ENCODE results near the gene PHF11. TPM values are rescaled to one million over a fixed set of nuclear protein-coding genes. Genes with fewer than 3 reads are reported as not detected.

PHF11 gene
- total and polyA plus RNA-seq, 2 of the 13 experiments (the other 11 are each of a cell fraction or from before 2014, with no cell fraction given): 15.8 to 22.0 TPM

DNA sequence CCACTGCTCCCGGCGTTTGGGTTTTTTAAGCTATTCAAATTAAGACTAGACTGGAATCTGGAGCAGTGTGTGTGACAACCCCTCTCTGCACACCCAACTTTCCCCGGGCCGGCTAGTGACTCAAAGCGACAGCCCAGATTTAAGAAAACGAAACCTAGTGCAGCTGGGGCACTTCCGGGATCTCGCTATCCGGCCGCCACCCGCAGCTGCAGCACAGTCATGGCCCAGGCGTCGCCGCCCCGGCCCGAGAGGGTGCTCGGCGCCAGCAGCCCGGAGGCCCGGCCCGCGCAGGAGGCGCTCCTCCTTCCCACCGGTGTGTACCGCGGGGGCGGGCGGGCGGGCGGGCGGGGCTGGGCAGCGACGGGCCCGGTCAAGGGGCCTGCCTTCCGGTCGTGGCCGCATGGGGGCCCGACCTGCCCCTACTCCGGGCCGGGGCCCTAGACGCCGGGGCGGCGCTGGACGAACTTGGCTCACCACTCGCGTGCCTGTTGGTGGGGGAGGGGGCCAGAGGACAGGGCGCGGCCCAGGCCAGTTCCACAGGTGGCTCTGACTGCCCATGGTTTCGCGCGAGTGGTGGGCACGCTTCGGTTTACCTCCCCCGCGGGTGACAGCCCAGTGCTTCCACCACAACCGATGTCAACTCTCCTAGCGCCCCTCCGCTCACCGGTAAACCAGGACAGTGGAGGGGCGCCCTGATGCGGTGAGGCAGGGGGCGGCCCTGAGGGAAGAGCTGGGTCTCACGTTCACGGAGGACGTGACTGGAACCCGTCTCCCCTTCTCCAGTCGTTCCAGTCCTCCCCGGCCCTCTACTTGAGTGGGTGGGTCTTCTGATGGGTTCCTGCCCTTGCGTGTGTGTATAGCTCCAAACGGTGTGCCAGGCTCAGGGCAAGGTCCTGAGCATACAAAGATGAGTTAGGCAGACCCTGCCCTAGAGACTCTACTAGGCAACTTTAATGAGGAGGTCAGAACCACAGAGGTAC is at the start of gene PHF11 (continued):
- TF ChIP-seq, protein P1, sequence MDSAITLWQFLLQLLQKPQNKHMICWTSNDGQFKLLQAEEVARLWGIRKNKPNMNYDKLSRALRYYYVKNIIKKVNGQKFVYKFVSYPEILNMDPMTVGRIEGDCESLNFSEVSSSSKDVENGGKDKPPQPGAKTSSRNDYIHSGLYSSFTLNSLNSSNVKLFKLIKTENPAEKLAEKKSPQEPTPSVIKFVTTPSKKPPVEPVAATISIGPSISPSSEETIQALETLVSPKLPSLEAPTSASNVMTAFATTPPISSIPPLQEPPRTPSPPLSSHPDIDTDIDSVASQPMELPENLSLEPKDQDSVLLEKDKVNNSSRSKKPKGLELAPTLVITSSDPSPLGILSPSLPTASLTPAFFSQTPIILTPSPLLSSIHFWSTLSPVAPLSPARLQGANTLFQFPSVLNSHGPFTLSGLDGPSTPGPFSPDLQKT (CRISPR knock-in tag; IDR thresholded peaks at IDR 0.05; ENCODE audit: borderline replicate concordance): no peak
- TF ChIP-seq GATAD1 (CRISPR knock-in tag; IDR thresholded peaks at IDR 0.05) (0 out of 2 replicates have a peak, but pooled peaks have one; percentile 6), GATA4 (IDR thresholded peaks at IDR 0.05; ENCODE audit: borderline replicate concordance, low read depth) (no peak), PPARG (CRISPR knock-in tag; conservative IDR thresholded peaks at IDR 0.05) (no peak), NR3C1 (CRISPR knock-in tag; IDR thresholded peaks at IDR 0.05) (no peak), ZNF75D (CRISPR knock-in tag; IDR thresholded peaks at IDR 0.05; ENCODE audit: borderline replicate concordance) (no peak), ZNF749 (CRISPR knock-in tag; IDR thresholded peaks at IDR 0.05; ENCODE audit: borderline replicate concordance) (no peak), ZFP41 (CRISPR knock-in tag; IDR thresholded peaks at IDR 0.05; ENCODE audit: borderline replicate concordance) (no peak), DMAP1 (CRISPR knock-in tag; IDR thresholded peaks at IDR 0.05) (peak; percentile 62), CCDC6 (CRISPR knock-in tag; IDR thresholded peaks at IDR 0.05) (peak; percentile 73; the same call in 1 of the 2 replicates), ZNF20 (CRISPR knock-in tag; IDR thresholded peaks at IDR 0.05) (no peak), HMG20A (CRISPR knock-in tag; IDR thresholded peaks at IDR 0.05; ENCODE audit: borderline replicate concordance) (no peak), ZNF607 (CRISPR knock-in tag; IDR thresholded peaks at IDR 0.05; ENCODE audit: borderline replicate concordance) (no peak), SOX13 (IDR thresholded peaks at IDR 0.05) (no peak), SOX13 (CRISPR knock-in tag; conservative IDR thresholded peaks at IDR 0.05 in 1 of 2, IDR thresholded peaks at IDR 0.05 in 1 of 2) (no peak), ZNF44 (CRISPR knock-in tag; IDR thresholded peaks at IDR 0.05) (no peak), ZNF773 (CRISPR knock-in tag; IDR thresholded peaks at IDR 0.05; ENCODE audit: borderline replicate concordance) (no peak), EHMT2 (IDR thresholded peaks at IDR 0.05; ENCODE audit: borderline replicate concordance, low read depth, low read length) (no peak), PHB2 (IDR thresholded peaks at IDR 0.05; ENCODE audit: partially characterized antibody) (no peak)
- TF ChIP-seq, protein P2, sequence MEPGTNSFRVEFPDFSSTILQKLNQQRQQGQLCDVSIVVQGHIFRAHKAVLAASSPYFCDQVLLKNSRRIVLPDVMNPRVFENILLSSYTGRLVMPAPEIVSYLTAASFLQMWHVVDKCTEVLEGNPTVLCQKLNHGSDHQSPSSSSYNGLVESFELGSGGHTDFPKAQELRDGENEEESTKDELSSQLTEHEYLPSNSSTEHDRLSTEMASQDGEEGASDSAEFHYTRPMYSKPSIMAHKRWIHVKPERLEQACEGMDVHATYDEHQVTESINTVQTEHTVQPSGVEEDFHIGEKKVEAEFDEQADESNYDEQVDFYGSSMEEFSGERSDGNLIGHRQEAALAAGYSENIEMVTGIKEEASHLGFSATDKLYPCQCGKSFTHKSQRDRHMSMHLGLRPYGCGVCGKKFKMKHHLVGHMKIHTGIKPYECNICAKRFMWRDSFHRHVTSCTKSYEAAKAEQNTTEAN (CRISPR knock-in tag; conservative IDR thresholded peaks at IDR 0.05): no peak
- TF ChIP-seq, protein P3, sequence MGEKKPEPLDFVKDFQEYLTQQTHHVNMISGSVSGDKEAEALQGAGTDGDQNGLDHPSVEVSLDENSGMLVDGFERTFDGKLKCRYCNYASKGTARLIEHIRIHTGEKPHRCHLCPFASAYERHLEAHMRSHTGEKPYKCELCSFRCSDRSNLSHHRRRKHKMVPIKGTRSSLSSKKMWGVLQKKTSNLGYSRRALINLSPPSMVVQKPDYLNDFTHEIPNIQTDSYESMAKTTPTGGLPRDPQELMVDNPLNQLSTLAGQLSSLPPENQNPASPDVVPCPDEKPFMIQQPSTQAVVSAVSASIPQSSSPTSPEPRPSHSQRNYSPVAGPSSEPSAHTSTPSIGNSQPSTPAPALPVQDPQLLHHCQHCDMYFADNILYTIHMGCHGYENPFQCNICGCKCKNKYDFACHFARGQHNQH (CRISPR knock-in tag; IDR thresholded peaks at IDR 0.05): no peak
- TF ChIP-seq, protein P4, sequence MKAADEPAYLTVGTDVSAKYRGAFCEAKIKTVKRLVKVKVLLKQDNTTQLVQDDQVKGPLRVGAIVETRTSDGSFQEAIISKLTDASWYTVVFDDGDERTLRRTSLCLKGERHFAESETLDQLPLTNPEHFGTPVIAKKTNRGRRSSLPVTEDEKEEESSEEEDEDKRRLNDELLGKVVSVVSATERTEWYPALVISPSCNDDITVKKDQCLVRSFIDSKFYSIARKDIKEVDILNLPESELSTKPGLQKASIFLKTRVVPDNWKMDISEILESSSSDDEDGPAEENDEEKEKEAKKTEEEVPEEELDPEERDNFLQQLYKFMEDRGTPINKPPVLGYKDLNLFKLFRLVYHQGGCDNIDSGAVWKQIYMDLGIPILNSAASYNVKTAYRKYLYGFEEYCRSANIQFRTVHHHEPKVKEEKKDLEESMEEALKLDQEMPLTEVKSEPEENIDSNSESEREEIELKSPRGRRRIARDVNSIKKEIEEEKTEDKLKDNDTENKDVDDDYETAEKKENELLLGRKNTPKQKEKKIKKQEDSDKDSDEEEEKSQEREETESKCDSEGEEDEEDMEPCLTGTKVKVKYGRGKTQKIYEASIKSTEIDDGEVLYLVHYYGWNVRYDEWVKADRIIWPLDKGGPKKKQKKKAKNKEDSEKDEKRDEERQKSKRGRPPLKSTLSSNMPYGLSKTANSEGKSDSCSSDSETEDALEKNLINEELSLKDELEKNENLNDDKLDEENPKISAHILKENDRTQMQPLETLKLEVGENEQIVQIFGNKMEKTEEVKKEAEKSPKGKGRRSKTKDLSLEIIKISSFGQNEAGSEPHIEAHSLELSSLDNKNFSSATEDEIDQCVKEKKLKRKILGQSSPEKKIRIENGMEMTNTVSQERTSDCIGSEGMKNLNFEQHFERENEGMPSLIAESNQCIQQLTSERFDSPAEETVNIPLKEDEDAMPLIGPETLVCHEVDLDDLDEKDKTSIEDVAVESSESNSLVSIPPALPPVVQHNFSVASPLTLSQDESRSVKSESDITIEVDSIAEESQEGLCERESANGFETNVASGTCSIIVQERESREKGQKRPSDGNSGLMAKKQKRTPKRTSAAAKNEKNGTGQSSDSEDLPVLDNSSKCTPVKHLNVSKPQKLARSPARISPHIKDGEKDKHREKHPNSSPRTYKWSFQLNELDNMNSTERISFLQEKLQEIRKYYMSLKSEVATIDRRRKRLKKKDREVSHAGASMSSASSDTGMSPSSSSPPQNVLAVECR (CRISPR knock-in tag; IDR thresholded peaks at IDR 0.05; ENCODE audit: borderline replicate concordance): peak; percentile 53; the same call in 1 of the 2 replicates

Data from HepG2 (cell line).